AG04450 (cell line): ENCODE results near the gene PPM1M. TPM values are rescaled to one million over a fixed set of nuclear protein-coding genes. Genes with fewer than 3 reads are reported as not detected.

Source experiments
- CTCF ChIA-PET: fragments of 300-600, 350-600 bp; formaldehyde crosslinking; extraction: SDS; loops from one replicate; lab custom pipeline; 2022; ENCODE audit warnings: antibody characterized with exemption, inconsistent platforms; lab: Charles Lee
- POLR2A ChIA-PET: fragments of 350-600 bp; formaldehyde crosslinking; extraction: SDS; loops from one replicate; lab custom pipeline; 2021; ENCODE audit warnings: antibody characterized with exemption, inconsistent platforms; lab: Yijun Ruan, JAX
- DNase-seq: peaks from one replicate; pipeline ENCODE4 v3.0.0-alpha.2; 2011; ENCODE audit warnings: low read depth, low spot score
- H3K27ac ChIP-seq: one replicate; pipeline ENCODE4 v1.5.1; 2012; ENCODE audit warnings: low read depth, low read length, control low read depth
- H3K27me3 ChIP-seq: one replicate; pipeline ENCODE4 v1.6.0; 2012; ENCODE audit warnings: low read length; ENCODE audit not compliant: control insufficient read depth, insufficient read depth
- H3K4me3 ChIP-seq: 2 replicates; pipeline ENCODE4 v1.5.1; 2011; ENCODE audit warnings: mild to moderate bottlenecking, low read depth, low read length, control low read depth
- H3K9me3 ChIP-seq: 2 replicates; pipeline ENCODE4 v1.5.1; 2012; ENCODE audit warnings: low read length; ENCODE audit not compliant: control insufficient read depth, insufficient read depth
- polyA plus RNA-seq: library from polyadenylated mRNA; depleted of rRNA; stranded (reverse); fragments of >200 nt; gene quantifications from 2 replicates; pipeline ENCODE4 v1.2.3, GENCODE V29; 2011
- TF ChIP-seq, protein P1 (sequence below): IDR thresholded peaks from 2 replicates; pipeline ENCODE4 v1.5.1; 2011; ENCODE audit warnings: low read depth, low read length, control low read depth, inconsistent platforms

Gene PPM1M
- polyA plus RNA-seq, 1 experiment, result 29.2 TPM

DNA sequence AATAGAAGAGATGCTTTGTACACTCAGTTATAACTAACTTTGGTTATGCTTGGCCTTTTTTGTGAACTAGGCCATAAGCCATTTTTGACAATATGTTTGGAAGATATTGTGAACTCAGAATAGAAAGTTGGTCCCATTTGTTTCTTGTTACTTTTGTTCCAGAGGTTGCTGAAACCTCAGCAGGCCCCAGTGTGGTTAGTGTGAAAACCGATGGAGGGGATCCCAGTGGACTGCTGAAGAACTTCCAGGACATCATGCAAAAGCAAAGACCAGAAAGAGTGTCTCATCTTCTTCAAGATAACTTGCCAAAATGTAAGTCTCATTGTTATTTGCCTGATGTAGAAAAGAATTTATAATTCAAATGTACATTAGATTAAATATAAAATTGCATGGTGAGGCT is 41.9 kb upstream of the PPM1M start:
- ChIA-PET POLR2A (no interaction called here), CTCF (interaction anchor here (3.0 kb wide), 1 partner anchor 16 kb away, joined by 21 read pairs; no protein-coding TSS in a partner anchor)
- Histone ChIP-seq H3K4me3 (no peak overlapping the region), H3K27ac (no peak overlapping the region), H3K27me3 (no peaks in the 10 kb centered on the region), H3K9me3 (no peaks in the 10 kb centered on the region)
- no peak for DNase-seq
- TF ChIP-seq, protein P1, sequence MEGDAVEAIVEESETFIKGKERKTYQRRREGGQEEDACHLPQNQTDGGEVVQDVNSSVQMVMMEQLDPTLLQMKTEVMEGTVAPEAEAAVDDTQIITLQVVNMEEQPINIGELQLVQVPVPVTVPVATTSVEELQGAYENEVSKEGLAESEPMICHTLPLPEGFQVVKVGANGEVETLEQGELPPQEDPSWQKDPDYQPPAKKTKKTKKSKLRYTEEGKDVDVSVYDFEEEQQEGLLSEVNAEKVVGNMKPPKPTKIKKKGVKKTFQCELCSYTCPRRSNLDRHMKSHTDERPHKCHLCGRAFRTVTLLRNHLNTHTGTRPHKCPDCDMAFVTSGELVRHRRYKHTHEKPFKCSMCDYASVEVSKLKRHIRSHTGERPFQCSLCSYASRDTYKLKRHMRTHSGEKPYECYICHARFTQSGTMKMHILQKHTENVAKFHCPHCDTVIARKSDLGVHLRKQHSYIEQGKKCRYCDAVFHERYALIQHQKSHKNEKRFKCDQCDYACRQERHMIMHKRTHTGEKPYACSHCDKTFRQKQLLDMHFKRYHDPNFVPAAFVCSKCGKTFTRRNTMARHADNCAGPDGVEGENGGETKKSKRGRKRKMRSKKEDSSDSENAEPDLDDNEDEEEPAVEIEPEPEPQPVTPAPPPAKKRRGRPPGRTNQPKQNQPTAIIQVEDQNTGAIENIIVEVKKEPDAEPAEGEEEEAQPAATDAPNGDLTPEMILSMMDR, result no peak

DNA sequence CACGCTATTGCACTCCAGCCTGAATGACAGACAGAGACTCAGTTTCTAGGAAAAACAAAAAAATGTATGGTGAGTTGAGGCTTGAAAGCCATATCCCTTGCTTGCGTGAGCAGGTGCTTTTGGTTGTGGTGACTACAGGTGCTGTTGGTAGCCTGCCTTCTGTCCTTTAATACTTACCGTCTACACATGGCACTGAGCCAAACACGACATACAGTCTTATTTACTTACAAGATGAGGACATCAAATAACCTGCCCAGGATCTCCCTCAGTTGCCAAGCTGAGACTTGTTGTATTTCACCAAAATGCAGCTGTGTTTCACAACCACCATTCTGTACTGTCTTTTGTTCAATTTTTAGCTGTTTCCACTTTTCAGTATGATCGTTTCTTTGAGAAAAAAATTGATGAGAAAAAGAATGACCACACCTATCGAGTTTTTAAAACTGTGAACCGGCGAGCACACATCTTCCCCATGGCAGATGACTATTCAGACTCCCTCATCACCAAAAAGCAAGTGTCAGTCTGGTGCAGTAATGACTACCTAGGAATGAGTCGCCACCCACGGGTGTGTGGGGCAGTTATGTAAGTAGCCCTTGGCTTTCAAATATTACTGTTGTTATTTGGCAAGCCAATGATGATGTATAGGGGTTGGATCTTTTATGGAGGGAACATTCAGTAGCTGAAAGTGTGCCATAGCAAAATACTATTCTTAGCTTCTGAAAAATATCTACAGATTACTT is 41.1 kb upstream of the PPM1M start:
- CTCF ChIA-PET, result interaction anchor here (3.0 kb wide), 1 partner anchor 16 kb away, joined by 21 read pairs; no protein-coding TSS in a partner anchor
- POLR2A ChIA-PET, result no interaction called here
- no peak for DNase-seq
- TF ChIP-seq, protein P1, result no peak
- H3K4me3 ChIP-seq, result no peak overlapping the region
- H3K27me3 ChIP-seq, result no peaks in the 10 kb centered on the region
- no peaks in the 10 kb centered on the region for H3K9me3 ChIP-seq
- H3K27ac ChIP-seq, result no peak overlapping the region

DNA sequence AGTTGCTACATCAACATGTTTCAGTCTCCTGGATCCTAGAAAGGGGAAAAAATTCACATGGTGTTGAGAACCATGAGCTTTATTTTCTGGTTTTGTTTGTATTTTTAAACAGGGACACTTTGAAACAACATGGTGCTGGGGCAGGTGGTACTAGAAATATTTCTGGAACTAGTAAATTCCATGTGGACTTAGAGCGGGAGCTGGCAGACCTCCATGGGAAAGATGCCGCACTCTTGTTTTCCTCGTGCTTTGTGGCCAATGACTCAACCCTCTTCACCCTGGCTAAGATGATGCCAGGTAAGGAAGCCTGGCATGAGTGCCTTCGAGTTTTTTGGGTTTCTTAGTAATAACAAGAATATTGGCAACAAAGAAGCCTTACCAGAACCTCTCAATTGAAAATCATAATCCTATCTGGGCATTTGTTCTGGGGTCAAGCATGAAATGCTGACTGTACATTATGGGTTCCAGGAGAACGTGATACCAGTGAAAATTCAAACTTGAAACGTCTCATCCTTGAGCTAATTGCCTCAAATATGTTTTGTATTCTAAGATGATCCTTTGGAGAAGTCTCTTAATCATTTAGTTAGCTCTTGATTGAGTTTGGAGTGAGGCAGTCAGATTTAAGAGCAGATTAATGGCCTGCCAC is 39.7 kb upstream of the PPM1M start:
- no peaks in the 10 kb centered on the region for H3K9me3 ChIP-seq
- CTCF ChIA-PET, result interaction anchor here (3.0 kb wide), 1 partner anchor 14 kb away, joined by 21 read pairs; no protein-coding TSS in a partner anchor
- POLR2A ChIA-PET, result no interaction called here
- no peak overlapping the region for H3K27ac ChIP-seq
- TF ChIP-seq, protein P1, result no peak
- no peaks in the 10 kb centered on the region for H3K27me3 ChIP-seq
- H3K4me3 ChIP-seq, result no peak overlapping the region
- no peak for DNase-seq

DNA sequence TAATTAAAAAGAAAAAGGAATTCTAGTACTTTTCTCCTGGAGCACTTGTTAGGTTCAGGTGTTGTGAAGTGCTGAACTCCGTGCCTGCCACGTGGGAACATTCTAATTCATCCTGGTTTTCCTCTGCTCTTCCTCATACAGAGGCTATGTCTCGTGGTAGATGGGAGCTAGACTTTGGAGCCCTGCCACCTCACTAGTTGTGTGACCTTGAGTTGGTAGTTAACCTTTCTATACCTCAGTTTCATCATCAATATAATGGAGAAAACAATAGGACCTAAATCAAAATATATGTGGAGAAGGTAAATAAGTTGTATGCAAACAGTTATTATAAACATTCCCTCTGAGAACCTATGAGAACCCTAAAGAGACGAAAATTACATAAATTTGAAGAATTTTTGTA is 37.0 kb upstream of the PPM1M start:
- Histone ChIP-seq H3K27ac (no peak overlapping the region), H3K9me3 (no peaks in the 10 kb centered on the region), H3K27me3 (no peaks in the 10 kb centered on the region), H3K4me3 (no peak overlapping the region)
- ChIA-PET POLR2A (no interaction called here), CTCF (interaction anchor here (1.0 to 5.0 kb wide), 3 partner anchors 13 to 131 kb away, joined by 4 to 38 read pairs (median 5); no protein-coding TSS in a partner anchor)
- TF ChIP-seq, protein P1, result no peak
- DNase-seq, result no peak

DNA sequence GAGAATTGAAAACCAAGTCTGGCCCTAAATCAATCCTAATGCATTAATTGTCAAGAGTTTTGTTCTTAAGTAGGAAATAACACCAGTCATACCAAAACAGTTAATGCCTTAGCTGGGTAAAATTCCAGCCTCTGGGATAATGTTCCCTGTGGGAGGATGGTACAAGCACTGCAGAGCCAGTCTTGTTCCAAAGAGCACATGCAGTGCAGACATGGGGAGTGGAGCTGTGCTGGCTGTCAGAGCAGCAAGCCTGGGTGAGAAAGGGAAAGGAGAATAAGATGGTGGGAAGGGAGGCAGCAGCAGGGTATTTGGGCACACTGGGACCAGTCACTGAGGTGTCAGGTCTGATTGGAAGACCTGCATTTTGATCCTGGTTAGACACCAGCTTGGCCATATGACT is 35.5 kb upstream of the PPM1M start:
- Histone ChIP-seq H3K4me3 (no peak overlapping the region), H3K27me3 (no peaks in the 10 kb centered on the region), H3K27ac (no peak overlapping the region), H3K9me3 (no peaks in the 10 kb centered on the region)
- TF ChIP-seq, protein P1, result no peak
- CTCF ChIA-PET, result interaction anchor here (1.0 to 5.0 kb wide), 3 partner anchors 9 to 15 kb away, joined by 3 to 38 read pairs (median 3); no protein-coding TSS in a partner anchor
- no peak for DNase-seq
- POLR2A ChIA-PET, result no interaction called here
